Activated effector memory CD4-positive, alpha-beta T cell treated with Interleukin-2 at 50 U/mL for 16 hours (primary cell): ENCODE results near the gene RBX1.
"Not testable (repeated sequence)": the region's sequence is repeated elsewhere in the genome, so short reads cannot be mapped to it uniquely, and the experiment has no call there.

ENCODE experiments used
- DNase-seq: peaks from one replicate; pipeline ENCODE4 v3.0.0-alpha.2; 2020

RBX1 gene

DNA sequence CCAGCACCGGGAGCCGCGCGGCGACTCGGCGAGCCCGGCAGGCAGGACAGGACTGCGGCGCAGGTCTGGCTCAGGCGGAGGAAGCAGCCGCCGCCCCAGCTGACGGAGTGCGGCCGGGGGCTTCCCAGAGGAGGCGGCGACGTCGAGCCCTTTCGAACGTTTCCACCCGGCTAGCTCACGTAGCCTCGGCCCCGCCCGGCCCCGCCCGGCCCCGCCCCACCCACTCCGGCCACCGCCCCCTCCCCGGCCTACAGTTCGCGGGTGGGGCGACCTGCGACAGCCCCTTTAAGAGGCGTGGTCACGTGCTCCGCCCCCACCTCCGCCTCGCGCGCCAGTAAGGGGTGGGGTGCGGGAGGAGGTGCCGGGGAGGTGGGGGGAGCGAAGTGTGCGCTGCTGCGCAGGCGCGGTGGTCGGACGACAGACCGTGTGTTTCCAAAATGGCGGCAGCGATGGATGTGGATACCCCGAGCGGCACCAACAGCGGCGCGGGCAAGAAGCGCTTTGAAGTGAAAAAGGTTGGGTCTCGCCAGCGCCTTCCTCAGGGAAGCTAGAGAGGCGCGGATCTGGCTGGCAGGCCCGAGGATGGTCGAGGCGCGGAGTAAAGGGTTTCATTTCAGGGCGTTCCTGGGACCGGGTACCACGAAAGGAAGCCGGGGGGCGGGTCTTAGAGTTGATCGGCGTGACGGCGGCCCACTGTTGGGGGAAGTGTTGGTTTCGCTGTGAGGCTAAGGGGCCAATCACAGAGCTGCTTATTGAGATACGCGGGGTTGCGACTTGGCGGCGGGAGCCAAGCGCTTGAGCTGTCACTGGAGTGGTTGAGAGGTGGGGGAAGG, at the start of gene RBX1:
TSS of gene RBX1 (plus strand) at position 417 of the 833 bp plus-strand sequence. CDS start at position 438, 21 bp downstream.
- DNase-seq = peak; percentile 99

DNA sequence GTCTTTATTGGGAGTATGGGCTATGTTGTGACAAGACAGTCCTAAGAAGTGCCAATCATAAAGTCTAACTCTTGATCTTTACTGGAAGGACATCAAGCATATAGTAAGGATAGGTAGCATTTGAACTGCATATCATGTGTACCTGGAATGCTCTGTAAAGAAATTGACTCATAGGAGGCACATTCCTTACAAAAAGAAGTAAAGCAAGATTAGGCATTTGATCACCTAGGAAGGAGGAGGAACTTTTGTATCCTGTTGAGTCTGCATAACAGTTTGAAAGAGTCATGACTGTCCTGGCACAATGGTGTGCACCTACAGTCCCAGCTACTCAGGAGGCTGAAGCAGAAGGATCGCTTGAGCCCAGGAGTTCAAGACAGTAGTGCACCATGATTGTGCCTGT, 47.1 kb upstream of the RBX1 start:
- no peak for DNase-seq

DNA sequence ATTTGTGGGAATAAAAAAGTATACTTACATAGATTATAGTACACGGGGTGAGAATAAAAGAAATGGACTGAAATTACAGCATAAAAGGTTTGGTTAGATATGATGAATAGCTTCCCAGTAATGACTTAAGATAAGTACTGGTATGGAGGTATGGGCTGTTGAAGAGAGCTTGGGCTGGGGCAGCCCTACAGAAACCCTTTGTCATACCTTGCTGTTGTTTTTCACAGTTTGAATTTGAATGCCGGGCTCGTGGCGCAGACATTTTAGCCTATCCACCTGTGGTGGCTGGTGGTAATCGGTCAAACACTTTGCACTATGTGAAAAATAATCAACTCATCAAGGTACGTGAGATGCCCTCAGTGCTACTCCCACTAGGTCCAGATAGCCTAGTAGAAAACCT, 42.3 kb upstream of the RBX1 start:
- DNase-seq = no peak

DNA sequence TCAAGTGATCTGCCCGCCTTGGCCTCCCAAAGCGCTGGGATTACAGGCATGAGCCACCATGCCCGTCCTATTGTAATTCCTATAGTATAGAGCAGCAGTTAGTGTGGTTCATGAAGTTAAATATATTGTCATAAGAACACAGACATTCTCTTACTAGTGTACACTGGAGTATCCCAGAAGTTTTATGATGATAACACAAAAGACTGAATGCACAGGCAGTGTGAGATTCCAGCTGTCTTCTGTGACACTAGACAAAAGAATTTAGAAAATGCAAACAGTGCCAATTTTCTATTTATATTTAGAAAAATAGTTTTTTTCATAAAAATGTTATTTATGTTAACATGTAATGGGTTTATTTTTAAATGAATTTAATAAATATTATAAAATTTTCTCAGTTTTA, 39.4 kb upstream of the RBX1 start:
- no peak for DNase-seq

DNA sequence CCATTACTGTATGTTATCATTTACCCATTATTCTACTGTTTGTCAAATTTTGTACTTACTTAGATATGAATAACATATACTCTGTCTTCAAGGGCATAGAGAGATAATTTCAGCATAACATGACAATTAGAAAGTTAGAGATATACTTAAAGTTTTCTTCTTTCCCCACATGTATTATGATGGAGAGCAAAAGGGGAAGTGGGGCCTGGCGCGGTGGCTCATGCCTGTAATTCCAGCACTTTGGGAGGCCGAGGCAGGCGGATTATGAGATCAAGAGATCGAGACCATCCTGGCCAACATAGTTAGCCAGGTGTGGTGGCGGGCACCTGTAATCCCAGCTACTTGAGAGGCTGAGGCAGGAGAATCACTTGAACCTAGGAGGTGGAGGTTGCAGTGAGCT, 38.2 kb upstream of the RBX1 start:
- DNase-seq = not testable (repeated sequence)

DNA sequence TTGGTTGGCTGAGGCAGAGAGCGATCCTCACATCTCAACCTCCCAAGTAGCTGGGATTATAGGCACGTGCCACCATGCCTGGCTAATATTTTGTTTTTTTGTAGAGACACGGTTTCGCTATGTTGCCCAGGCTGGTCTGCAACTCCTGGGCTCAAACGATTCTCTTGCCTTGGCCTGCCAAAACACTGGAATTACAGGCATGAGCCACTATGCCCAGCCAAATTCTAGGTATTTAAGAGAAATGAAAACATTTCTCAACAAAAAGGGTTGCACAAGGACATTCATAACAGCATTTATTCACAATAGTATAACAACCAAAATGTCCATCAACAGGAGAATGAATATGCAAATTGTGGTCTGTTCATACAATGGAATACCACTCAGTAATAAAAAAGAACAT, 31.7 kb upstream of the RBX1 start:
- no peak for DNase-seq

DNA sequence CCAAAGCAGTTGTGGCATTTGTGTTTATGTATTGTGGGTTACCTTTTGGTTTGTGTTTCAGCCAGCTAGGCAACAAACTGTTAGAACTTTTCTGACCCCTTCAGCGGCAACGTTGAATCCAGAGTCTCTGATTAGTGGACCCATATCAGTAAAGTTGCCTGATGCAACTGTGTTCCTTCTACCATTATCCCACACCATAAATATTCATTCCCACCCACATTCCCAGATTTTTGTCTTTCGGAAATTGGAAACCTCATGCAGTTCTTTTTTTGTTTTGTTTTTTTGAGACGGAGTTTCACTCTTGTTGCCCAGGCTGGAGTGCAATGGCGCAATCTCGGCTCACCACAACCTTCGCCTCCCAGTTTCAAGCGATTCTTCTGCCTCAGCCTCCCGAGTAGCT, 30.7 kb upstream of the RBX1 start:
- DNase-seq = no peak

DNA sequence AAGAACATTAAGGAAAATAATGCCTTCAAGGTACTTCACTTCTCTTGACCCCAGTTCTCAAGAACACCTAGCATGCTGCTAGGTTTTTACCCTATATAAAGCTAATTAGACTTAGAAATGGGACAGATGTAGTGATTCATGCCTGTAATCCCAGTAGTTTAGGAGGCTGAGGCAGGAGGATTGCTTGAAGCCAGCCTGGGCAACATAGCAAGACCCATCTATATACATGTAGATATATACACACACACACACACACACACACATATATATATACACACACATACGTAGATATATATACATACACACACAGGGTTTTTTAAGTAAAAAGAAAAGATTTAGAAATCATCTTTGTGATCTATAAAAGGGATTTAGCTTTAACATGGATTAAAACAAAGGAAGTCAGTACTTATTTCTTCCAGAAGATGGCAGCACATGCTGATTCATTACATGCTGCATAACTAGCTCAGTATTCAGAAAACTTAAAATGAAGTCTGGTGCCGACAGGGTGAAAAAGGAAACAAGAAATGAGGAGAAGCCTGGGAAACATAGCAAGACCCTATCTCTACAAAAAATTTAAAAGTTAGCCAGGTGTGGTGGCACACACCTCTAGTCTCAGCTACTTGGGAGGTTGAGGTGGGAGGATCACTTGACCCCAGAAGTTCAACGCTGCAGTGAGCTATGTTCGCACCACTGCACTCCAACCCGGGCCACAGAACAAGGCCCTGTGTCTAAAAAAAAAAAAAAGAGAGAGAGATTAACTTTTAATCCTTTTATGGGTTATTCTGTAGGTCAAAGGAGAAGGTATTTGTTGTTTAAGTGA, 28.5 kb upstream of the RBX1 start:
- DNase-seq = no peak

DNA sequence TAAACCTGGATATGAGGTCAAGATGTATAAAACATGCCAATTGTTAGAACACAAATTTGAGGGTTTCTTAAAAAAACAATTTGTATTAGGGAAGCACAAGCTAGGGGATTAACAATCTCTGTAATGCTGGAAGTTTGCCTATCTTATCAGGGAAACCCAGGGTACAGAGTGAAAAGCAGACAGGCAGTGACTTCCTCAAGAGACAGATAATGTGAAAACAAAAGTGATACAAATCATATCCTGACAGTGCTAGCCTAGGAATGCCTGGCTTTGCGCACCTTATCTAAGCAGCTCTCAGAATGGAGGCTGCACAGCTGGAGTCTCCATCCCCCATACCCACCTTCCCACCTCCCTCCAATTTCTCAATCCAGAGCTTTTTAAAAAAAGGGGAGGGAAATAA, 22.5 kb upstream of the RBX1 start:
- no peak for DNase-seq

DNA sequence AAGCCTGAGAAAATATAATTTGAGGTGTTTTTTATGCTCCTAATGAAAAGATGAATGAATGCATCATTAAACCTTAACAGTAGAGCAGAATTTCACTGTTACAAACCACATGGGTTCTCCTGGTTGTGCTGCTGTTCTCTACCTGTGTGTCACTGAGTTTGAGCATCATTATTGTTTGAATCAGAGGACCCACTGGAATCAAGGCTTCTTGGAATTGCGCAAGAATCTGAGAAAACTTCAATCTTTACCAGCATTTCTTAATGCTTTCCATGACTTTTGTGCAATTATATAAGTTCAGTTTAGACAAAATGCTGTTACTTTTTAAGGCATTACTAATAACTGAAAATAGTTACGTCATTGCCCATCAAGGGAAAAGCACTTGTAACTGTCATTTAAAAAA, 18.8 kb upstream of the RBX1 start:
- DNase-seq = no peak

DNA sequence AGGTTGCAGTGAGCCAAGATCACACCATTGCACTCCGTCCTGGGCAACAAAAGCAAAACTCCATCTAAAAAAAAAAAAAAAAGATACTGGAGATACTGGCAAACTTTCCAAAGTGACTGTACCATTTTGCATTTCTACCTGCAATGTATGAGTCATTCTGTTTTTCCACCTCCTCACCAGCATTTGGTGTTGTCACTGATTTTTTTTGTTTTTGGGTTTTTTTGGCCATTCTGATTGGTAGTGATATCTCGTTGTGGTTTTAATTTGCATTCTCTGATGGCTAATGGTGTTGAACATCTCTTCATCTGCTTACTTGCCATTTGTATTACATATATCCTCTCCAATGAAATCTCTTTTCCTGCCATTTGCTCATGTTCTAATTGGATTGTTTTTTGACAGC, 12.0 kb upstream of the RBX1 start:
- no peak for DNase-seq

DNA sequence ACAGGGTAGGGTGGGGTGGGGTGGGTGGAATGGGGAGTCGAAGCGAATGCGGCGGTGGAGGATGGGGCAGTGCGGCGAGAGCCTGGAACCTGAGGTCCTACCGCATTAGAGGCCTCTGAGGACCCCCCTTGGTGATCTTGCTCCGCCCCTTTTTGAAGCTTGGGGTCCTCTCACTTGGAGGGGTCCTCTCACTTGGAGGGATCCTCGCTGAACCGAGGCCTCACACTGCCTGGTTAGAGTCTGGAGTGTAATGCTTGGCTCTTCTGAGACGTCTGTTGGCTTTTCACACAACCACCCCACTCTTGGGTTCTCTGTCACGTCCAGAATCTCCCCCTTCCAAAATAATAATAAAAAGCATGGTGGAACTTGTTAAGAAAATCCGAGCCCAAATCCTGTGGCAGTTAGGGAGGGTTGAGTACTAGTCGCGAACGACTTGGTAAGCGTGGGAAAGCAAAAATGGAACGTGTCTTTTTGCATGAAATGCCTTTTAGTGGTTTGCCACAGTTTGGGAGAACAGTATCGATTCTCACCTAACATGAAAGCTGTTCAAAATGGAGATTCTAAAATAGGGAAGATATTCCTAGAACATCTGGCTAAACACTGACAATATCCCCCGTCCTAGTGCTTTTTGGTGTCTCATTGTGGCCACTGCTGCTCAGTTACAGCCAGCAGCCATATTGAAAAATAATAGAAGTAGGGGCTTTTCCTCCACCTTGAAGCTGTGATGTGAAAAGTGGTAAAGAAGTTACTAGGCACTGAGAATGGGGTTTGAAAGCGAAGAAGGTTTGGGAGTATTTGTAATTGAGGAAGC, 822 bp downstream of the RBX1 start:
- DNase-seq = no peak

DNA sequence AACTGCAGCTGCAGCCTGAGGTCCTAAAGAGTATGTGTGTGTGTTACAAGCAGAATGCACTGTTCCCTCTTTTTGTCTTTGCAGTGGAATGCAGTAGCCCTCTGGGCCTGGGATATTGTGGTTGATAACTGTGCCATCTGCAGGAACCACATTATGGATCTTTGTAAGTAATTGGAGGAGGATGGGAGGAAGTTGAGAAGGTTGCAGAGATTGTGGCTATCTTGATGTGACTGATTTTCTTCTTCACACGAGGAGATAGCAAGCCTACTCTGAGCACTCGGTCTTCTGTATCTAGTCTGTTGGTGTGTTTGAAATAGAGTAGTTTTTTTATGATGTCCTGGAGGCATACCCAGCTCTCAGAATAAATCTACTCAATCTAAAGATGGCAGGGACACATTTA, 2.3 kb downstream of the RBX1 start:
- no peak for DNase-seq

DNA sequence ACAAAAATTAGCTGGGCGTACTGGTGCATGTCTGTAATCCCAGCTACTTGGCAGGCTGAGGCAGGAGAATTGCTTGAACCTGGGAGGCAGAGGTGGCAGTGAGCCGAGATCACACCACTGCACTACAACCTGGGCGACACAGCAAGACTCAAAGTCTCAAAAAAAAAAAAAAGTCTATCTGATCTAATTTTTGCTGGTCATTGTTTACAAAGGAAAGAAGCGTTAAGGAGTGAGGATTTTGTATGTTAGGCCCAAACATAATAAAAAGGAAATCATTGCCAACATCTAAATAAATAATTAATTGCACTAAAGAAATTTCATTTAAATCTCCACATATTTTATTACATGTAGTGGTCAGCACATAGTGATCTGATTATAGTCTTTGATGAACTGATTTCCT, 2.9 kb downstream of the RBX1 start:
- no peak for DNase-seq

DNA sequence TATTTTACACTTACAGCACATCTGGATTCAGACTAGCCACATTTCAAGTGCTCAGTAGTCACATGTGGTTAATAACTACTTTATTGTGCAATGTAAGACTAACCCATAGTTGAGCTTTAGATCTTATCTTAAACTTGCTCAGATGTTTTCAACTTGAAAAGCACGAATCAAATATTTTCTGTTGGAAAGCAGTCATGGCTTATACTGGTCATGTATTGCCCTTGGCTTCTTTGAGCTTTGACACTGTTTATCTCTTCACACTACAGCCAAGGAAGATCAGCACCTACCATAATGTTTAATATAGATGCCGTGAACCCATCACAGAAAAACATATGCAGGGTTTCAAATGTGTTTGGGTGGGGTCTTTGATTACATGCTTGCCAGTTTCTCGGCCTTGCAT, 4.4 kb downstream of the RBX1 start:
- DNase-seq = no peak

DNA sequence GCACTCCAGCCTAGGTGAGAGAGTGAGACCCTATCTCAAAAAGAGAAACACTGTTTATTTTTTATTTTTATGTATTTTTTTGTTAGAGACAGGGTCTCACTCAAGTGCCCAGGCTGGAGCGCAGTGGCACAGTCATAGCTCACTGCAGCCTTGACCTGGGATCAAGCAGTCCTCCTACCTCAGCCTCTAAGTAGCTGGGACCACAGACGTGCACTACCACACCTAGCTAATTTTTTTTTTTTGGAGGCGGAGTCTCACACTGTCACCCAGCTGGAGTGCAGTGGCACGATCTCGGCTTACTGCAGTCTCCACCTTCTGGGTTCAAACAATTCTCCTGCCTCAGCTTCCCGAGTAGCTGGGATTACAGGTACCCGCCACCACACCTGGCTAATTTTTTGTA, 6.4 kb downstream of the RBX1 start:
- DNase-seq = no peak

DNA sequence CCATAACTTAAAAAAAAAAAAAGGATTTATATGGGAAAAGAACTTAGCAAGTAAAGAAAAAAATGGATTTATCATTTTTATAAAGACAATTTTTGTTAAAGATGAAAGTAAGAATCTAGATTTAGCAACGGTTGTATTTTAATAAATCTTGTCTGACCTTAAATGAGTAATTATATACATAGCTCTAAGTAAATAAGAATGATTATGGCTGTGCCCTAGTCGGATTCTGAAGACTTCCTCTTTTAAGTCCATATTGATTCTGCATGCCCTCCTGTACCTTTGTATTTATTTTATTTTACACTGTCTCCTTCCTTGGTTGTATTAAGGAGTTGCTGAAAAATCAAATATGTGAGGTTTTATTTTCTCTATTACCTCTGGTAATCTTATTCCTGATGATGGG, 7.1 kb downstream of the RBX1 start:
- no peak for DNase-seq

DNA sequence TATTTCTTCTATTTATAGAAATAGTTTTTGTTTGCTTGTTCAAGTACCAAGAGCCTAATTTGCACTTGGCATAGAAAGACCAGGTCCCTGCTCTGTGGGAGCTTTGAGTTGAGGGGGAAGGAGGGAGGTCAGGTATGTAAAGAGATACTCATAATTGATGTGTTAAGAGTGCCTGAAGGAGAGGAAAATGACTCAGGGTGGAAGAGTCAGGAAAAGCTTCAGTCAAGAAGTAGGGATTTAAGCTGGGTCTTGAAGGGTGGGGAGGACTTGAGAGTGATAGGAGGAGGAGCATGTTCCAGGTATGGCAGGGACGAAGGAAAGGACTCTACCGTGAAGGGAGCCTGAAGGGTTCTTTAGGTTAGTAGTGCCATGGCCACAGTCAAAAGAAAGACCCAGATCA, 9.0 kb downstream of the RBX1 start:
- no peak for DNase-seq

DNA sequence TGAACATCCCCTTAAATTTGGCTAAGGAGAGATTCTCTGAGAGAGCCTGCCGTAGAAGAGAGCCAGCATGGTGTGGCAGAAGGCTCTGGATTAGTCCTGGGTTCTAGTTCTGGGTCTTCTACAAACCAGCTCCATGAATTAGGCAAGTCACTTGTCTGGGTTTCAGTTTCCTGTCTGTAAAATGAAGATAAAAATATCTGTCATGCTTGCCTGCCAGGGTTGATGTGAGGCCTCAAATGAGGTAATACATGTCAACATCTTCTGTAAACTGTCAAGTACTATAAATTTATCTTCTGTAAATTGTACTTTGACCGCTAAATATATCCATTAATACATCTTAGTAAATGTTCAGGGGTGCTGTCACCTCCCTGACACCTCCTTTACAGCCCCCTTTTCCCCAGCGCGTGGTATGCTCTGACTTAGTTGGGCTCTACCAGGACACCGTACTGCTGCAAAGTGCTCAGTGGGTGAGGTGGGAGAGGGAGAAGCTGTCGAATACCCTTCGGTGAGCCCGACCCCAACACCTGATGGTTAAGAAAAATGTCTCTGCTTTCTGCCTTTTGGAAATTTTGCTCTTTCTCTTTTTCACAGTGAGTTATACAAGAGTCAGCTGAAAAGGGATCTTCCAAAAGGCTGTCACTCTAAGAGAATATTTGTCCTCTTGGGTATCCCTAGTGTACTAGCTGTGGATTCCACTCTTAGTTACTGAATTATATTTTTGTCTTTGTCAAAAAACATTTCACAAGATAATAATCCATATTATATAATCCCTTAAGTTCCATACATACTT, 15.0 kb downstream of the RBX1 start:
- DNase-seq = no peak

DNA sequence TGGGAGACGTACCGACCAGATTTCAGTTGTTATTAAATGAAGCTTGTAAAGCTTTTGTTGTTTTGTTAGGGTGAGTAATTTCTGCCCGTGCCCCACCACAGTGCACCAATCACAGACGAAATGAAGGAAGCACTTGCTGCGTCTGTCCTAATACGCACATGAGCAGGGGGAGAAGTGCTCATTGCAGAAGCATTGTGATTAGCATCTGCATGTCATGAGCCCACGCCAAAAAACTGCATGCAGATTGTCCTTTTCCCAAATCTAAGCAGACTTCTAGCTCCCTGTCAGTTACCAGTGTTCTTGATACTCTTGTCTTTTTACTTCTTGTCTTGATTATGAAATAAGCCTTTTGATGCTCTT, 15.5 kb downstream of the RBX1 start:
- DNase-seq = no peak

DNA sequence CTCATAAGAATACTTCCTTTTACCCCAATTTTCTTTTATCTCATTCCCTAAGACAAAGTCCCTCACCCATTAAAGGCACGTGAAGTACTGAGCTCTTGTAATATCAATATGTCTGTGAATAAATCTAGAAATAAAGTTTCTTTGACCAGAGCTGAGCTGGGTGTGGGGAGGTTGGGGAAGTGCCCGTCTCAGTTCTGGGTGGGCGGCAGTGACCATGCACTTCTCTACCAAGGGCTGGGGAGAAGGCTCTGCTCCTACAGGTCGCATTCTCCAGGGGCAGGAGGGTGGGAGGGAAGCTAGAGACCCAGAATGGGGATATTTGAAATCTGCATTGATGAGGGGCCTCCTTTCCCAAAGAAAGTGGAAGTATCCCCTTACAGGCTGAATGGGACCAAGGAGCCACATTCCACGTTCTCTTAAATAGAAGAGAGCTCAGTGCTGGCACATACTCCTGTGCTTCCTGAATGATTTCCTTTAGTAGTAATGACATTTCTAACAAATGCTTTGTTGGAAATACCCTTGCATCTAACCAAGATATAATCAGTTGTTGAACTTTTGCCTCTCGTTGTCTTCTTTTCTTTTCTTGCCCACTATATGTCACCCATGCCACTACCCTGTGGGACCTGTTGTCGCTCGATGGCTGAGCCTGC, 16.1 kb downstream of the RBX1 start:
- no peak for DNase-seq

DNA sequence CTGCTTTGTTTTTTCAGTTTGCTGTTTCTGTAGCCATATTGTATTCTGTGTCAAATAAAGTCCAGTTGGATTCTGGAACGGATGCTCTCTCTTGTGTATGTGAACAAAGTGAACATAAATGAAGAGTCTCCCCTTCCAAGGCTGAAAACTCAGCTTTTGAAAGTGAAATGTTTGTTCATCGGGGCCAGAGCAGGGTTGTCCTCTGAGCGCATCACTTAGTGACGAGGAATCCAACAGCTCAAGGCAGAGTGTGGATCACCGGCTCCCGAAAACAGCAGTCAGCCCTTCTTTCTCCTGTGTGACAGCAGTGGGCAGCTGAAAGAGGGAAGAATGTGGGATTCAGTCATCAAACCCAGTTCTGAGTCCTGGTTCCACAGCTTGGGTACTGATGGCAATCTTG, 21.4 kb downstream of the RBX1 start:
- DNase-seq = no peak
